Endothelial cell (in vitro differentiated cells): ENCODE data around the gene NRDC. TPM values are rescaled to one million over a fixed set of nuclear protein-coding genes. Genes with fewer than 3 reads are reported as not detected.

Source experiments
- DNase-seq: peaks from one replicate; pipeline ENCODE4 v3.0.0; 2021; ENCODE audit warnings: low spot score
- H3K27ac Mint-ChIP-seq: one replicate; pipeline ENCODE4 v1.8.0; 2021; ENCODE audit warnings: mixed read lengths, inconsistent platforms; ENCODE audit not compliant: unreplicated experiment
- H3K27me3 Mint-ChIP-seq: one replicate; pipeline ENCODE4 v1.8.0; 2021; ENCODE audit warnings: mild to moderate bottlenecking, moderate library complexity, mixed read lengths, inconsistent platforms; ENCODE audit not compliant: unreplicated experiment
- H3K36me3 Mint-ChIP-seq: one replicate; pipeline ENCODE4 v1.8.0; 2021; ENCODE audit warnings: mild to moderate bottlenecking, low read depth, mixed read lengths, inconsistent platforms; ENCODE audit not compliant: unreplicated experiment
- H3K4me1 Mint-ChIP-seq: one replicate; pipeline ENCODE4 v1.8.0; 2021; ENCODE audit warnings: mild to moderate bottlenecking, mixed read lengths, inconsistent platforms; ENCODE audit not compliant: unreplicated experiment
- H3K4me3 Mint-ChIP-seq: one replicate; pipeline ENCODE4 v1.8.0; 2021; ENCODE audit warnings: mild to moderate bottlenecking, mixed read lengths, inconsistent platforms; ENCODE audit not compliant: unreplicated experiment
- H3K9me3 Mint-ChIP-seq: one replicate; pipeline ENCODE4 v1.8.0; 2021; ENCODE audit warnings: mixed read lengths, inconsistent platforms; ENCODE audit not compliant: unreplicated experiment
- total RNA-seq: library from RNA; stranded (reverse); fragmentation: NEBNext Ultra II Directional; extraction: Animal tissue kit (Norgen Biotek cat#: 25700); gene quantifications from one replicate; pipeline ENCODE4 v1.2.1, GENCODE V29; 2021; ENCODE audit not compliant: unreplicated experiment
- TF ChIP-seq, protein P1 (sequence below): fragments of 200-600 bp; sonication (generic); IDR thresholded peaks from one replicate; pipeline ENCODE4 v1.5.0; 2021; ENCODE audit warnings: antibody characterized with exemption; ENCODE audit not compliant: unreplicated experiment

NRDC gene
- total RNA-seq, 1 donor from 2014 or later: 135 TPM

- Mint-ChIP-seq H3K27me3 (no peaks in the 10 kb centered on the region), H3K27ac (no peak overlapping the region), H3K36me3 (peaks cover 3% of the 10 kb centered on the region), H3K9me3 (no peaks in the 10 kb centered on the region), H3K4me1 (no peaks in the 10 kb centered on the region), H3K4me3 (no peak overlapping the region)
- TF ChIP-seq, protein P1, sequence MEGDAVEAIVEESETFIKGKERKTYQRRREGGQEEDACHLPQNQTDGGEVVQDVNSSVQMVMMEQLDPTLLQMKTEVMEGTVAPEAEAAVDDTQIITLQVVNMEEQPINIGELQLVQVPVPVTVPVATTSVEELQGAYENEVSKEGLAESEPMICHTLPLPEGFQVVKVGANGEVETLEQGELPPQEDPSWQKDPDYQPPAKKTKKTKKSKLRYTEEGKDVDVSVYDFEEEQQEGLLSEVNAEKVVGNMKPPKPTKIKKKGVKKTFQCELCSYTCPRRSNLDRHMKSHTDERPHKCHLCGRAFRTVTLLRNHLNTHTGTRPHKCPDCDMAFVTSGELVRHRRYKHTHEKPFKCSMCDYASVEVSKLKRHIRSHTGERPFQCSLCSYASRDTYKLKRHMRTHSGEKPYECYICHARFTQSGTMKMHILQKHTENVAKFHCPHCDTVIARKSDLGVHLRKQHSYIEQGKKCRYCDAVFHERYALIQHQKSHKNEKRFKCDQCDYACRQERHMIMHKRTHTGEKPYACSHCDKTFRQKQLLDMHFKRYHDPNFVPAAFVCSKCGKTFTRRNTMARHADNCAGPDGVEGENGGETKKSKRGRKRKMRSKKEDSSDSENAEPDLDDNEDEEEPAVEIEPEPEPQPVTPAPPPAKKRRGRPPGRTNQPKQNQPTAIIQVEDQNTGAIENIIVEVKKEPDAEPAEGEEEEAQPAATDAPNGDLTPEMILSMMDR: no peak
- no peak for DNase-seq
These were observed 60.0 kb downstream of the NRDC start for GRCh38 chr1:51818487-51818886.

DNA sequence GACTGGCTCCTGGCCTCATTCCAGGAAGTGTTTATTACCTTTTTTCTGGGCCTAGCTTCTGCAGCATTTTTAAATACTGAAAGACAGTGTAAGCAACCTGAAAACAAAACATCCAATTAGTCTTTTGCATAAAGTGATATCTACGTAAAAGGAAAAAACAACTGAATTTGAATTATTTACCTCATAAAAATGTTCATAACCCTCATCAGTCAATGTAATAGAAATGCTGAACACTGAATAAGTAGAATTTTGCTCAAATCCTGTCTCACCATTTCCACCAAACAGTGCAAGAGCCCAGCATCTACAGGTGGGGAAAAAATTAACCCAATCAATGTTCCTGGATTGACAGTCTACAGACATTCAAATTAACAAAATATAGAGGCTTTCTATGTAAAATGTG is 64.0 kb downstream of the NRDC start:
- H3K27me3 Mint-ChIP-seq: no peaks in the 10 kb centered on the region
- peaks cover 6% of the 10 kb centered on the region for H3K36me3 Mint-ChIP-seq
- H3K4me3 Mint-ChIP-seq: no peak overlapping the region
- H3K4me1 Mint-ChIP-seq: no peaks in the 10 kb centered on the region
- no peak overlapping the region for H3K27ac Mint-ChIP-seq
- TF ChIP-seq, protein P1: no peak
- no peaks in the 10 kb centered on the region for H3K9me3 Mint-ChIP-seq
- no peak for DNase-seq

GRCh38 chr1:51799372-51799771 is 79.2 kb downstream of the NRDC start:
- no peak for DNase-seq
- H3K27me3 Mint-ChIP-seq: no peaks in the 10 kb centered on the region
- H3K36me3 Mint-ChIP-seq: peaks cover 23% of the 10 kb centered on the region
- H3K27ac Mint-ChIP-seq: no peak overlapping the region
- no peak overlapping the region for H3K4me3 Mint-ChIP-seq
- H3K9me3 Mint-ChIP-seq: no peaks in the 10 kb centered on the region
- TF ChIP-seq, protein P1: no peak
- H3K4me1 Mint-ChIP-seq: no peaks in the 10 kb centered on the region

DNA sequence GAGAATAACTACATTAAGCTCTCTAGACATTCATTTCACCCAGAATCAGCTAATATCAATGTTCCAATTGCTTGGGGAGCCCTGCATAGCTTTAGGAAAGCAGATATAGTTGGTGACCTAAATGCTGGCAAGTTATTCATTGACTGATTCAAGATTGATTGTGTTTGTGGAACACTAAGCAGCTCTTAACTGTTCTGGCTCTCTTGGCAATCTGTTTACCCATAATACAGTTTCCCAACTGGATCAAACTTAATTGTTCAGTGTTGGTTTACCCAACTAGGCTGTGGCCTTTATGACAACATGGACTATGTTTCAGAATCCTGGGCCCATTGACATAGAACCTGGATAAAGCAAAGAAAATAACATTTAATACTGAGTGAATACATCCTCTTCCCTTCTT is 83.7 kb downstream of the NRDC start:
- Mint-ChIP-seq H3K36me3 (peaks cover 51% of the 10 kb centered on the region), H3K27ac (peak overlapping the region; percentile 36), H3K4me3 (peak overlapping the region; percentile 21), H3K27me3 (peaks cover 6% of the 10 kb centered on the region), H3K9me3 (no peaks in the 10 kb centered on the region), H3K4me1 (peaks cover 13% of the 10 kb centered on the region)
- TF ChIP-seq, protein P1: no peak
- no peak for DNase-seq

GRCh38 chr1:51794260-51794659 is 84.3 kb downstream of the NRDC start:
- TF ChIP-seq, protein P1: no peak
- Mint-ChIP-seq H3K4me3 (peak overlapping the region; percentile 21), H3K36me3 (peaks cover 57% of the 10 kb centered on the region), H3K4me1 (peaks cover 13% of the 10 kb centered on the region), H3K9me3 (no peaks in the 10 kb centered on the region), H3K27me3 (peaks cover 6% of the 10 kb centered on the region), H3K27ac (peak overlapping the region; percentile 38)
- DNase-seq: no peak
